ENCODE results near the gene MYO1C. TPM values are rescaled to one million over a fixed set of nuclear protein-coding genes. Genes with fewer than 3 reads are reported as not detected.

MYO1C gene
- total and polyA plus RNA-seq, 2 donors (not counting 1 experiment from before 2014, with no cell fraction given): 164 to 190 TPM

DNA sequence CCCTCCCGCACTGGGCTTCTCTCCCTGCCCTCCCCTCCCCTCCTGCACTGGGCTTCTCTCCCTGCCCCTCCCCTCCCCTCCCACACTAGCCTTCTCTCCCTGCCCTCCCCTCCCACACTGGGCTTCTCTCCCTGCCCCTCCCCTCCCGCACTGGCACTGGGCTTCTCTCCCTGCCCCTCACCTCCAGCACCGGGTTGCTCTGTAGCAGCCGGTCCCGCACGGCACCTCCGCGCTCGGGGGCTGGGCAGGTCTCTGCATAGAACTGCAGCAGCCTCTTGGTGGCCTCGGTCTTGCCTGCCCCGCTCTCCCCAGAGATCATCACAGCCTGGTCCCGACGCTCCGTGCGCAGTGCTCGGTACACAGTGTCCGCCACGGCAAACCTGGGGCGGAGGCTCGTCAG, 9.8 kb downstream of the MYO1C start:
- peak; percentile 29 to 47 for DNase-seq (ENCODE audit: low read depth in 2 of 2)
- H3K36me3 ChIP-seq (ENCODE audit: control insufficient read depth, insufficient read depth, low read length): peaks cover 34% of the 10 kb centered on the region
- H3K27ac ChIP-seq (ENCODE audit: insufficient read depth, low read length): no peak overlapping the region
- H3K9ac ChIP-seq (ENCODE audit: insufficient read depth, low read length): no peak overlapping the region
- no peak overlapping the region for H3K4me3 ChIP-seq (replicated peaks in 1 of 4; ENCODE audit: control extremely low read depth in 1 of 4, insufficient read depth in 1 of 4, low read depth in 3 of 4, low read length in 4 of 4)
- peaks cover 21% of the 10 kb centered on the region for H3K79me2 ChIP-seq (ENCODE audit: control insufficient read depth, insufficient read depth, low read length)
- H3K9me3 ChIP-seq (ENCODE audit: control insufficient read depth, insufficient read depth, low read depth, low read length): no peaks in the 10 kb centered on the region
- no peaks in the 10 kb centered on the region for H3K27me3 ChIP-seq (ENCODE audit: control insufficient read depth, insufficient read depth, low read length)
- H2AFZ ChIP-seq (ENCODE audit: low read length): no peak overlapping the region
- no peaks in the 10 kb centered on the region for H4K20me1 ChIP-seq (ENCODE audit: control insufficient read depth, extremely low read depth, insufficient read depth, low read length)
- H3K4me2 ChIP-seq (ENCODE audit: extremely low read depth, insufficient read depth, low read length): no peak overlapping the region
- no peak for TF ChIP-seq EZH2 (IDR thresholded peaks at IDR 0.05; ENCODE audit: low read length, missing control alignments)
- TF ChIP-seq, protein P1, sequence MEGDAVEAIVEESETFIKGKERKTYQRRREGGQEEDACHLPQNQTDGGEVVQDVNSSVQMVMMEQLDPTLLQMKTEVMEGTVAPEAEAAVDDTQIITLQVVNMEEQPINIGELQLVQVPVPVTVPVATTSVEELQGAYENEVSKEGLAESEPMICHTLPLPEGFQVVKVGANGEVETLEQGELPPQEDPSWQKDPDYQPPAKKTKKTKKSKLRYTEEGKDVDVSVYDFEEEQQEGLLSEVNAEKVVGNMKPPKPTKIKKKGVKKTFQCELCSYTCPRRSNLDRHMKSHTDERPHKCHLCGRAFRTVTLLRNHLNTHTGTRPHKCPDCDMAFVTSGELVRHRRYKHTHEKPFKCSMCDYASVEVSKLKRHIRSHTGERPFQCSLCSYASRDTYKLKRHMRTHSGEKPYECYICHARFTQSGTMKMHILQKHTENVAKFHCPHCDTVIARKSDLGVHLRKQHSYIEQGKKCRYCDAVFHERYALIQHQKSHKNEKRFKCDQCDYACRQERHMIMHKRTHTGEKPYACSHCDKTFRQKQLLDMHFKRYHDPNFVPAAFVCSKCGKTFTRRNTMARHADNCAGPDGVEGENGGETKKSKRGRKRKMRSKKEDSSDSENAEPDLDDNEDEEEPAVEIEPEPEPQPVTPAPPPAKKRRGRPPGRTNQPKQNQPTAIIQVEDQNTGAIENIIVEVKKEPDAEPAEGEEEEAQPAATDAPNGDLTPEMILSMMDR (conservative IDR thresholded peaks at IDR 0.05 in 1 of 2, IDR thresholded peaks at IDR 0.05 in 1 of 2; ENCODE audit: low read depth in 1 of 2, low read length in 2 of 2): no peak
- H3K4me1 ChIP-seq (ENCODE audit: control insufficient read depth, extremely low read depth, insufficient read depth, low read length): peaks cover 13% of the 10 kb centered on the region

DNA sequence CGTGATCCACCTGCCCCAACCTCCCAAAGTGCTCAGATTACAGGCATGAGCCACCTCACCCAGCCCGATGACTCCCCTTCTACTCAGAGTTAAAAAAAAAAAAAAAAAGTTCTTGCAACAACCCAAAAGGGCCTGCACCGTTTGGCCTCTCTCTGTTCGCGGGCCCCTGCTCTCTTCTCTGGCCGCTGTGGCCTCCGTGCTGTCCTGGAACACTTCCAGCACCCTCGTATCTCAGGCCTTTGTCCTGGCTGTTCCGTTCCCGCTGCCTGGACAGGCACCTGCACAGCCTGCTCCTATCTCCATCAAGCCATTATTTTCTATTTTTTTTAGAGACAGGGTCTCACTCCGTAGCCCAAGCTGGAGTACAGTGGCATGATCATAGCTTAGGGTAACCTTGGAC, 10.8 kb downstream of the MYO1C start:
- Histone ChIP-seq H3K4me2 (ENCODE audit: extremely low read depth, insufficient read depth, low read length) (no peak overlapping the region), H3K4me3 (replicated peaks in 1 of 4; ENCODE audit: control extremely low read depth in 1 of 4, insufficient read depth in 1 of 4, low read depth in 3 of 4, low read length in 4 of 4) (no peak overlapping the region)
- DNase-seq (ENCODE audit: low read depth in 2 of 2): no peak

DNA sequence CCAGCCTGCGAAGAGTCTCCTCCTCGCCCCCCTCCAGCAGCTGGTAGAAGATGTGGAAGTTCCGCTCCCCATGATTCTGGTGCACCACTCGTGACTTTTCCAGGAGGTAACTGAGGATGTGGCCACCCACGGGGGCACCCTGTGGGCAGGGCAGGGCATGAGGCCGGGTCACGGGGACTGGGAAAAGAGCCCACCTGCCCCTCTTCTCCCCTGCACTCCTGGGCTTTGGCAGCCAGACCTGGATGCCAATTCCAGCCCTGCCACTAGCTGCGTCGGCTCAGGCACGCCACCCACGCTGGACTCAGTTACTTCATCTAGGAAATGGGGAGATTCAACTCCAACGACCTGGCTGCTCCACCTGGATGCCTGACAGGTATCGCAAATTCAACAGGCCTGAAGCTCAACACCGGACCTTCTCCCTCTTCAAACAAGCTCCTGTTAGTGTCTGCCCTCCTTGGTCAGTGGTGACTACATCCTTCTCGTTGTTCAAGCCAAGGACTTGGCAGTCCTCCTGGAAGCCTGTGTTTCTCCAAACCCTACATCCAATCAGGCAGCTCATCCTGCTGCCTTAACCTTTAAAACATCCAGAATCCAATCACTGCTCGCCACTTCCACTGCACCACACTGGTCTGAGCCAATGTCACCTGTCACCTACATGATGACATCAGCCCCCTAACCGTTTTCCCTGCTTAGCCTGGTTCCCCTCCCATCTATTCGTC, 11.6 kb downstream of the MYO1C start:
- Histone ChIP-seq H3K4me2 (ENCODE audit: extremely low read depth, insufficient read depth, low read length) (no peak overlapping the region), H2AFZ (ENCODE audit: low read length) (no peak overlapping the region), H3K27ac (ENCODE audit: insufficient read depth, low read length) (no peak overlapping the region), H3K4me3 (replicated peaks in 1 of 4; ENCODE audit: control extremely low read depth in 1 of 4, insufficient read depth in 1 of 4, low read depth in 3 of 4, low read length in 4 of 4) (no peak overlapping the region), H3K36me3 (ENCODE audit: control insufficient read depth, insufficient read depth, low read length) (peaks cover 39% of the 10 kb centered on the region), H3K9me3 (ENCODE audit: control insufficient read depth, insufficient read depth, low read depth, low read length) (no peaks in the 10 kb centered on the region), H3K9ac (ENCODE audit: insufficient read depth, low read length) (no peak overlapping the region), H3K27me3 (ENCODE audit: control insufficient read depth, insufficient read depth, low read length) (no peaks in the 10 kb centered on the region), H3K79me2 (ENCODE audit: control insufficient read depth, insufficient read depth, low read length) (peaks cover 21% of the 10 kb centered on the region), H3K4me1 (ENCODE audit: control insufficient read depth, extremely low read depth, insufficient read depth, low read length) (peaks cover 10% of the 10 kb centered on the region), H4K20me1 (ENCODE audit: control insufficient read depth, extremely low read depth, insufficient read depth, low read length) (no peaks in the 10 kb centered on the region)
- no peak for TF ChIP-seq EZH2 (IDR thresholded peaks at IDR 0.05; ENCODE audit: low read length, missing control alignments)
- TF ChIP-seq, protein P1 (conservative IDR thresholded peaks at IDR 0.05 in 1 of 2, IDR thresholded peaks at IDR 0.05 in 1 of 2; ENCODE audit: low read depth in 1 of 2, low read length in 2 of 2): no peak
- peak; percentile 69 to 79 for DNase-seq (ENCODE audit: low read depth in 2 of 2)

More for the DNA sequence above, 10.8 kb downstream of the MYO1C start:
- Histone ChIP-seq H3K79me2 (ENCODE audit: control insufficient read depth, insufficient read depth, low read length) (peaks cover 21% of the 10 kb centered on the region), H2AFZ (ENCODE audit: low read length) (no peak overlapping the region), H4K20me1 (ENCODE audit: control insufficient read depth, extremely low read depth, insufficient read depth, low read length) (no peaks in the 10 kb centered on the region), H3K4me1 (ENCODE audit: control insufficient read depth, extremely low read depth, insufficient read depth, low read length) (peaks cover 10% of the 10 kb centered on the region), H3K9ac (ENCODE audit: insufficient read depth, low read length) (no peak overlapping the region), H3K27me3 (ENCODE audit: control insufficient read depth, insufficient read depth, low read length) (no peaks in the 10 kb centered on the region), H3K27ac (ENCODE audit: insufficient read depth, low read length) (no peak overlapping the region), H3K36me3 (ENCODE audit: control insufficient read depth, insufficient read depth, low read length) (peaks cover 39% of the 10 kb centered on the region), H3K9me3 (ENCODE audit: control insufficient read depth, insufficient read depth, low read depth, low read length) (no peaks in the 10 kb centered on the region)
- TF ChIP-seq, protein P1 (conservative IDR thresholded peaks at IDR 0.05 in 1 of 2, IDR thresholded peaks at IDR 0.05 in 1 of 2; ENCODE audit: low read depth in 1 of 2, low read length in 2 of 2): no peak
- no peak for TF ChIP-seq EZH2 (IDR thresholded peaks at IDR 0.05; ENCODE audit: low read length, missing control alignments)
